ENCODE data around the gene SPCS3.
"Not testable (repeated sequence)": the region's sequence is repeated elsewhere in the genome, so short reads cannot be mapped to it uniquely, and the experiment has no call there.

SPCS3 gene

DNA sequence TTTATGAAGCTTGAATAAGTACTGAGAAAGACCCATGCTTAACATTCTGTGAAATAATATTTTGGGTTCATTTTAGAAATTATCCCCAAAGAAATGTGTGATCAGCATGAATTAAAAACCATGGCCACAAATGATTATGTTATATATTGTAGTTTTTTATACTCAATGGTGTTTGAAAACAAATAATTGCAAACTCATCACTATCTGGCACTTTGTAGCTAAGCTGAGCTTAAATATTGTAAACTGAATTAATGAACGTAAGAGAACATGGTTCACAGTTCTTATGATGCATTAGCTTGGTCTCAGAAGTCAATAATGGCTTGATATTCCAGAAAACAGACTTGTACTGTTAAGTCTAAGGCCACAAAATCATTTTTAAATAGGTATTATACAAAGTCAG is 26.1 kb upstream of the SPCS3 start:
- Histone ChIP-seq H3K4ac (ENCODE audit: low read depth in 1 of 2, low read length in 2 of 2) (no peak overlapping the region), H3K18ac (ENCODE audit: low read depth in 1 of 2, low read length in 2 of 2) (no peak overlapping the region), H3K9me3 (ENCODE audit: control insufficient read depth, low read length) (no peaks in the 10 kb centered on the region), H2BK12ac (ENCODE audit: low read length in 2 of 2) (no peak overlapping the region), H2BK5ac (ENCODE audit: low read depth, low read length, poor library complexity, severe bottlenecking) (no peak overlapping the region), H3K36me3 (ENCODE audit: control insufficient read depth in 1 of 2, insufficient read depth in 2 of 2, low read depth in 1 of 2, low read length in 2 of 2) (no peaks in the 10 kb centered on the region), H2AFZ (ENCODE audit: low read depth, low read length) (no peak overlapping the region), H3K79me1 (replicated peaks; ENCODE audit: low read length, poor library complexity, severe bottlenecking) (no peaks in the 10 kb centered on the region), H2BK15ac (ENCODE audit: low read depth, poor library complexity, severe bottlenecking) (no peak overlapping the region), H3K4me1 (ENCODE audit: control insufficient read depth, insufficient read depth, low read depth, low read length) (no peaks in the 10 kb centered on the region), H4K8ac (ENCODE audit: low read length) (no peak overlapping the region), H3K27me3 (ENCODE audit: control insufficient read depth in 1 of 2, insufficient read depth in 1 of 2, low read length in 2 of 2) (no peaks in the 10 kb centered on the region), H3K14ac (ENCODE audit: low read length in 2 of 2) (no peak overlapping the region), H3K4me2 (ENCODE audit: low read length, poor library complexity, severe bottlenecking) (no peak overlapping the region), H4K91ac (ENCODE audit: low read length) (no peak overlapping the region), H2AK5ac (ENCODE audit: low read length, severe bottlenecking) (no peak overlapping the region), H3K27ac (ENCODE audit: low read length, poor library complexity, severe bottlenecking) (no peak overlapping the region), H2BK120ac (ENCODE audit: low read depth, low read length) (no peak overlapping the region), H3K9ac (ENCODE audit: low read length) (no peak overlapping the region), H3K23ac (ENCODE audit: low read length in 2 of 2) (no peak overlapping the region), H3K4me3 (ENCODE audit: insufficient read depth in 1 of 2, low read depth in 1 of 2, low read length in 2 of 2) (no peak overlapping the region)
- no peak for DNase-seq
- WGBS: no CpG with 5 or more reads among the region's 1 CpG

DNA sequence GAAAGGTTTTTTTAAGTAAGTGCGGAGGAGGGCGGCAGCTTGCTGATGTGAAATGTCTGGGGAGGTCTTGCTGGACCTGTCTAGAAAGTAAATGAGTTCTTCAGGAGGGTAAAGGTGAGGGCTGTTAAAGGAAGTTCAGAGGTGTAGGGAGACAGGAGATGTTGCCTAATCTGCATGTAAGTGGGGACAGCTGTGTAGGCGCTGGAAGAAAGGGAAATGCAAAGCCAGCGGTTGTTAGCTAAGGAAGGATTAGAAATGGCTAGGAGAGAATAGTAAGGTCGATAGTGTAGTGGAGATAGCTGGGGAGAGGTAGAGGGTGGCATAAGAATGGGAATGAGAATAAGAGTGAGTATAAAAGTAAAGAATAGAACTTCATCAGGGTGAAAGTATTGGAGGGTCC is 23.9 kb upstream of the SPCS3 start:
- not testable (repeated sequence) for H4K8ac ChIP-seq (ENCODE audit: low read length); H3K9me3 ChIP-seq (ENCODE audit: control insufficient read depth, low read length); H2AFZ ChIP-seq (ENCODE audit: low read depth, low read length); H3K9ac ChIP-seq (ENCODE audit: low read length); H3K27me3 ChIP-seq (ENCODE audit: control insufficient read depth in 1 of 2, insufficient read depth in 1 of 2, low read length in 2 of 2); H3K27ac ChIP-seq (ENCODE audit: low read length, poor library complexity, severe bottlenecking); H2BK120ac ChIP-seq (ENCODE audit: low read depth, low read length); H3K36me3 ChIP-seq (ENCODE audit: control insufficient read depth in 1 of 2, insufficient read depth in 2 of 2, low read depth in 1 of 2, low read length in 2 of 2); H4K91ac ChIP-seq (ENCODE audit: low read length); H2AK5ac ChIP-seq (ENCODE audit: low read length, severe bottlenecking); H3K23ac ChIP-seq (ENCODE audit: low read length in 2 of 2); H3K4me2 ChIP-seq (ENCODE audit: low read length, poor library complexity, severe bottlenecking); H2BK12ac ChIP-seq (ENCODE audit: low read length in 2 of 2); H3K4ac ChIP-seq (ENCODE audit: low read depth in 1 of 2, low read length in 2 of 2); H3K4me1 ChIP-seq (ENCODE audit: control insufficient read depth, insufficient read depth, low read depth, low read length); H3K14ac ChIP-seq (ENCODE audit: low read length in 2 of 2); H2BK5ac ChIP-seq (ENCODE audit: low read depth, low read length, poor library complexity, severe bottlenecking); H3K79me1 ChIP-seq (replicated peaks; ENCODE audit: low read length, poor library complexity, severe bottlenecking); DNase-seq; H3K18ac ChIP-seq (ENCODE audit: low read depth in 1 of 2, low read length in 2 of 2); H2BK15ac ChIP-seq (ENCODE audit: low read depth, poor library complexity, severe bottlenecking); H3K4me3 ChIP-seq (ENCODE audit: insufficient read depth in 1 of 2, low read depth in 1 of 2, low read length in 2 of 2)
- WGBS: 51% methylated on average over 5 of the region's 5 CpGs

DNA sequence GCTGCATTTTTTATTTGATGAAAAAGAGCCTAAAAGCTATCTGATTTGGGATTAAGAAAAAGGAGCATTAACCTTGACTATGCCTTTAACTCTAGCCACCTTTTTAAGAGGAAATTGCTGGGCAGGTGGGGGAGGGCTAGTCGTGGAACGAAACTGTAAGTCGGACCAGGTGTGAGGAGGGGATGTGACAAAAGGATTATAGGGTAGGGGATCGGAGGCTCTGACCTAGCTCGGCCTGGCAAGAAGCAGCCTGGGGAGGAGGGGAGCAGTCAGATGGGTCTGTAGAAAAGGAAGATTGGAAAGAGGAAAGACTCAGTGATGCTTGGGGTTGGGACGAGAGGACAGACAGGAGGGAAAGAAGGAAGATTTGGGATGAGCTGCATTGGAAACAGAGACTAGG is 21.1 kb upstream of the SPCS3 start:
- Histone ChIP-seq H3K4me3 (ENCODE audit: insufficient read depth in 1 of 2, low read depth in 1 of 2, low read length in 2 of 2) (no peak overlapping the region), H2AK5ac (ENCODE audit: low read length, severe bottlenecking) (no peak overlapping the region), H3K23ac (ENCODE audit: low read length in 2 of 2) (no peak overlapping the region), H2AFZ (ENCODE audit: low read depth, low read length) (no peak overlapping the region), H3K4ac (ENCODE audit: low read depth in 1 of 2, low read length in 2 of 2) (no peak overlapping the region), H3K27me3 (ENCODE audit: control insufficient read depth in 1 of 2, insufficient read depth in 1 of 2, low read length in 2 of 2) (no peaks in the 10 kb centered on the region), H2BK120ac (ENCODE audit: low read depth, low read length) (no peak overlapping the region), H3K18ac (ENCODE audit: low read depth in 1 of 2, low read length in 2 of 2) (no peak overlapping the region), H4K91ac (ENCODE audit: low read length) (no peak overlapping the region), H2BK15ac (ENCODE audit: low read depth, poor library complexity, severe bottlenecking) (no peak overlapping the region), H3K4me2 (ENCODE audit: low read length, poor library complexity, severe bottlenecking) (no peak overlapping the region), H3K9ac (ENCODE audit: low read length) (no peak overlapping the region), H2BK5ac (ENCODE audit: low read depth, low read length, poor library complexity, severe bottlenecking) (no peak overlapping the region), H4K8ac (ENCODE audit: low read length) (no peak overlapping the region), H3K14ac (ENCODE audit: low read length in 2 of 2) (no peak overlapping the region), H3K27ac (ENCODE audit: low read length, poor library complexity, severe bottlenecking) (no peak overlapping the region), H3K4me1 (ENCODE audit: control insufficient read depth, insufficient read depth, low read depth, low read length) (no peaks in the 10 kb centered on the region), H3K36me3 (ENCODE audit: control insufficient read depth in 1 of 2, insufficient read depth in 2 of 2, low read depth in 1 of 2, low read length in 2 of 2) (no peaks in the 10 kb centered on the region), H3K9me3 (ENCODE audit: control insufficient read depth, low read length) (no peaks in the 10 kb centered on the region), H2BK12ac (ENCODE audit: low read length in 2 of 2) (no peak overlapping the region), H3K79me1 (replicated peaks; ENCODE audit: low read length, poor library complexity, severe bottlenecking) (no peaks in the 10 kb centered on the region)
- DNase-seq: no peak
- 61% methylated on average over 6 of the region's 6 CpGs for WGBS

DNA sequence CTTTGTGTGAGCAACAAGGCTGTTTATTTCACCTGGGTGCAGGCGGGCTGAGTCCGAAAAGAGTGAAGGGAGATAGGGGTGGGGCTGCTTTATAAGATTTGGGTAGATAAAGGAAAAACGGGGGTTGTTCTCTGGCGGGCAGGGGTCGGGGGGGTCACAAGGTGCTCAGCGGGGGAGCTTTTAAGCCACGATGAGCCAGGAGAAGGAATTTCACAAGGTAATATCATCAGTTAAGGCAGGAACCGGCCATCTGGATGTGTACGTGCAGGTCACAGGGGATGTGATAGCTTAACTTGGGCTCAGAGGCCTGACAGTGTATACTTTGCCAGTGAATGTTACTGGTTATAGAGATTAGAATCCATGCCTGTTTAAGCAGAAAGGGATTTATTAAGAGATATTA is 19.7 kb upstream of the SPCS3 start:
- WGBS: 70% methylated on average over 9 of the region's 9 CpGs
- DNase-seq: no peak
- Histone ChIP-seq H2AFZ (ENCODE audit: low read depth, low read length) (no peak overlapping the region), H3K79me1 (replicated peaks; ENCODE audit: low read length, poor library complexity, severe bottlenecking) (no peaks in the 10 kb centered on the region), H3K14ac (ENCODE audit: low read length in 2 of 2) (no peak overlapping the region), H3K4me2 (ENCODE audit: low read length, poor library complexity, severe bottlenecking) (no peak overlapping the region), H3K23ac (ENCODE audit: low read length in 2 of 2) (no peak overlapping the region), H3K4me1 (ENCODE audit: control insufficient read depth, insufficient read depth, low read depth, low read length) (no peaks in the 10 kb centered on the region), H3K4me3 (ENCODE audit: insufficient read depth in 1 of 2, low read depth in 1 of 2, low read length in 2 of 2) (no peak overlapping the region), H4K91ac (ENCODE audit: low read length) (no peak overlapping the region), H2BK120ac (ENCODE audit: low read depth, low read length) (no peak overlapping the region), H2BK15ac (ENCODE audit: low read depth, poor library complexity, severe bottlenecking) (no peak overlapping the region), H3K9ac (ENCODE audit: low read length) (no peak overlapping the region), H3K18ac (ENCODE audit: low read depth in 1 of 2, low read length in 2 of 2) (no peak overlapping the region), H2AK5ac (ENCODE audit: low read length, severe bottlenecking) (no peak overlapping the region), H2BK5ac (ENCODE audit: low read depth, low read length, poor library complexity, severe bottlenecking) (no peak overlapping the region), H4K8ac (ENCODE audit: low read length) (no peak overlapping the region), H2BK12ac (ENCODE audit: low read length in 2 of 2) (no peak overlapping the region), H3K27ac (ENCODE audit: low read length, poor library complexity, severe bottlenecking) (no peak overlapping the region), H3K27me3 (ENCODE audit: control insufficient read depth in 1 of 2, insufficient read depth in 1 of 2, low read length in 2 of 2) (no peaks in the 10 kb centered on the region), H3K36me3 (ENCODE audit: control insufficient read depth in 1 of 2, insufficient read depth in 2 of 2, low read depth in 1 of 2, low read length in 2 of 2) (no peaks in the 10 kb centered on the region), H3K4ac (ENCODE audit: low read depth in 1 of 2, low read length in 2 of 2) (no peak overlapping the region), H3K9me3 (ENCODE audit: control insufficient read depth, low read length) (no peaks in the 10 kb centered on the region)

All from mesenchymal stem cell (in vitro differentiated cells and primary cell).